Esophagus (tissue), 2 donors: ENCODE data around the gene OLFML3. TPM values are rescaled to one million over a fixed set of nuclear protein-coding genes. Genes with fewer than 3 reads are reported as not detected.
"Not testable (repeated sequence)": the region's sequence is repeated elsewhere in the genome, so short reads cannot be mapped to it uniquely, and the experiment has no call there.

Source experiments
- H3K27ac ChIP-seq, 2 donors: one replicate each; pipeline ENCODE4 v1.5.1; 2013; ENCODE audit warnings: low read depth in 2 of 2, mild to moderate bottlenecking in 2 of 2, inconsistent platforms in 1 of 2, low read length in 1 of 2, moderate library complexity in 1 of 2
- H3K27me3 ChIP-seq, 2 donors: one replicate each; pipeline ENCODE4 v1.6.1; 2013; ENCODE audit warnings: low read length in 2 of 2, control low read depth in 1 of 2, mild to moderate bottlenecking in 1 of 2; ENCODE audit not compliant: insufficient read depth in 2 of 2, control insufficient read depth in 1 of 2
- H3K36me3 ChIP-seq, 2 donors: one replicate each; pipeline ENCODE4 v1.6.1; 2013; ENCODE audit warnings: low read length in 1 of 2; ENCODE audit not compliant: control insufficient read depth in 2 of 2, insufficient read depth in 2 of 2
- H3K4me1 ChIP-seq, 2 donors: one replicate each; pipeline ENCODE4 v1.6.1; 2013; ENCODE audit warnings: low read length in 1 of 2; ENCODE audit not compliant: control insufficient read depth in 2 of 2, insufficient read depth in 2 of 2
- H3K4me3 ChIP-seq, 2 donors: one replicate each; pipeline ENCODE4 v1.5.1; 2013; ENCODE audit warnings: low read length in 2 of 2, mild to moderate bottlenecking in 2 of 2, low read depth in 1 of 2, moderate library complexity in 1 of 2
- H3K9me3 ChIP-seq, 2 donors: one replicate each; pipeline ENCODE4 v1.6.1; 2013; ENCODE audit warnings: mild to moderate bottlenecking in 2 of 2, low read depth in 1 of 2, low read length in 1 of 2, moderate library complexity in 1 of 2; ENCODE audit not compliant: control insufficient read depth in 2 of 2, insufficient read depth in 1 of 2
- WGBS, 2 donors: extraction: QIAGEN DNeasy Blood & Tissue Kit; methylation state at CpG; one replicate each; pipeline ENCODE4 v1.1.7; 2013; 5-methylcytosine and 5-hydroxymethylcytosine counted together
- polyA plus RNA-seq, 2 donors: library from polyadenylated mRNA; stranded (reverse); fragments of 200-250 nt; gene quantifications; one replicate each; pipeline ENCODE4 v1.2.3, GENCODE V29; 2013
- donor health status: healthy with polysubstance abuse.
- donor health status: Bipolar disorder and iron deficiency.

The OLFML3 gene
- polyA plus RNA-seq, 2 donors = 4.7 to 6.7 TPM

- Histone ChIP-seq H3K4me1 (no peaks in the 10 kb centered on the region), H3K27ac (no peak overlapping the region), H3K4me3 (no peak overlapping the region), H3K36me3 (no peaks in the 10 kb centered on the region), H3K9me3 (no peaks in the 10 kb centered on the region), H3K27me3 (peaks cover 0 to 3% of the 10 kb centered on the region in 2 donors)
Measured at GRCh38 chr1:114011796-114012195, 32.5 kb downstream of the OLFML3 start.

GRCh38 chr1:114015075-114015474 is 35.8 kb downstream of the OLFML3 start:
- no peak overlapping the region for H3K27ac ChIP-seq
- H3K9me3 ChIP-seq = peaks cover 0 to 2% of the 10 kb centered on the region in 2 donors
- 38 to 43% methylated on average over 2 of the region's 2 CpGs for WGBS, 2 donors
- H3K4me1 ChIP-seq = no peaks in the 10 kb centered on the region
- H3K27me3 ChIP-seq = peaks cover 0 to 3% of the 10 kb centered on the region in 2 donors
- H3K36me3 ChIP-seq = no peaks in the 10 kb centered on the region
- no peak overlapping the region for H3K4me3 ChIP-seq

- H3K4me3 ChIP-seq, H3K27ac ChIP-seq, H3K27me3 ChIP-seq, H3K4me1 ChIP-seq, H3K36me3 ChIP-seq, H3K9me3 ChIP-seq: not testable (repeated sequence)
- WGBS, 2 donors = 88 to 95% methylated on average over 3 of the region's 3 CpGs
Measured at GRCh38 chr1:114019724-114020123, 40.5 kb downstream of the OLFML3 start.

GRCh38 chr1:114021665-114022099 is 42.4 kb downstream of the OLFML3 start:
- Histone ChIP-seq H3K4me1 (no peaks in the 10 kb centered on the region), H3K36me3 (no peaks in the 10 kb centered on the region), H3K27ac (no peak overlapping the region), H3K4me3 (no peak overlapping the region), H3K27me3 (no peaks in the 10 kb centered on the region), H3K9me3 (peaks cover 0 to 2% of the 10 kb centered on the region in 2 donors)
- WGBS, 2 donors = 51 to 56% methylated on average over 4 of the region's 4 CpGs

GRCh38 chr1:114022877-114023276 is 43.6 kb downstream of the OLFML3 start:
- no peaks in the 10 kb centered on the region for H3K27me3 ChIP-seq
- no peak overlapping the region for H3K4me3 ChIP-seq
- peaks cover 0 to 2% of the 10 kb centered on the region in 2 donors for H3K9me3 ChIP-seq
- no peaks in the 10 kb centered on the region for H3K36me3 ChIP-seq
- H3K4me1 ChIP-seq = no peaks in the 10 kb centered on the region
- H3K27ac ChIP-seq = no peak overlapping the region
- 93 to 98% methylated on average over 2 of the region's 2 CpGs for WGBS, 2 donors

- H3K27me3 ChIP-seq = no peaks in the 10 kb centered on the region
- H3K4me3 ChIP-seq = no peak overlapping the region
- 79 to 82% methylated on average over 6 of the region's 6 CpGs for WGBS, 2 donors
- no peaks in the 10 kb centered on the region for H3K36me3 ChIP-seq
- no peaks in the 10 kb centered on the region for H3K4me1 ChIP-seq
- no peak overlapping the region for H3K27ac ChIP-seq
- peaks cover 0 to 2% of the 10 kb centered on the region in 2 donors for H3K9me3 ChIP-seq
Measured at GRCh38 chr1:114023377-114023776, 44.1 kb downstream of the OLFML3 start.

- Histone ChIP-seq H3K9me3 (peaks cover 0 to 2% of the 10 kb centered on the region in 2 donors), H3K36me3 (no peaks in the 10 kb centered on the region), H3K27ac (no peak overlapping the region), H3K4me1 (no peaks in the 10 kb centered on the region), H3K27me3 (no peaks in the 10 kb centered on the region), H3K4me3 (no peak overlapping the region)
- 84 to 86% methylated on average over 6 of the region's 6 CpGs for WGBS, 2 donors
Measured at GRCh38 chr1:114024049-114024448, 44.8 kb downstream of the OLFML3 start.

GRCh38 chr1:114025609-114026401 is 46.5 kb downstream of the OLFML3 start:
- H3K27ac ChIP-seq = no peak overlapping the region
- H3K9me3 ChIP-seq = no peaks in the 10 kb centered on the region
- WGBS, 2 donors = 94 to 97% methylated on average over 5 of the region's 5 CpGs

GRCh38 chr1:114026797-114027196 is 47.5 kb downstream of the OLFML3 start:
- Histone ChIP-seq H3K4me3 (no peak overlapping the region), H3K36me3 (no peaks in the 10 kb centered on the region), H3K27ac (no peak overlapping the region), H3K9me3 (no peaks in the 10 kb centered on the region), H3K4me1 (no peaks in the 10 kb centered on the region), H3K27me3 (no peaks in the 10 kb centered on the region)
- WGBS, 2 donors = 84 to 87% methylated on average over 6 of the region's 6 CpGs

More at GRCh38 chr1:114025609-114026401, 46.5 kb downstream of the OLFML3 start:
- no peaks in the 10 kb centered on the region for H3K4me1 ChIP-seq
- no peaks in the 10 kb centered on the region for H3K36me3 ChIP-seq
- H3K4me3 ChIP-seq = no peak overlapping the region
- H3K27me3 ChIP-seq = no peaks in the 10 kb centered on the region
